ENCODE data around the gene SAT1.

SAT1 gene

DNA sequence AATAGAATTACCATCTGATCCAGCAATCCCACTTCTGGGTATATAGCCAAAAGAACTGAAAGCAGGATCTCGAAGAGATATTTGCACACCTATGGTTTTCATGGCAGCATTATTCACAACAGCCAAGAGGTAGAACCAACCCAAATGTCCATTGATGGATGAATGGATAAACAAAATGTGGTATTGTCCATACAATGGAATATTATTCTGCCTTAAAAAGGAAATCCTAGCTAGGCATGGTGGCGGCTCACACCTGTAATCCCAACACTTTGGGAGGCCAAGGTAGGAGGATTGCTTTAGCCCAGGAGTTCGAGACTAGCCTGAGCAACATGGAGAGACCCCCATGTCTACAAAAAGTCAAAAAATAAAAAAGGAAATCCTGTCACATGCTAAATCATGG, 27.3 kb downstream of the SAT1 start:
- no peak for DNase-seq (ENCODE audit: low read depth in 2 of 2)

DNA sequence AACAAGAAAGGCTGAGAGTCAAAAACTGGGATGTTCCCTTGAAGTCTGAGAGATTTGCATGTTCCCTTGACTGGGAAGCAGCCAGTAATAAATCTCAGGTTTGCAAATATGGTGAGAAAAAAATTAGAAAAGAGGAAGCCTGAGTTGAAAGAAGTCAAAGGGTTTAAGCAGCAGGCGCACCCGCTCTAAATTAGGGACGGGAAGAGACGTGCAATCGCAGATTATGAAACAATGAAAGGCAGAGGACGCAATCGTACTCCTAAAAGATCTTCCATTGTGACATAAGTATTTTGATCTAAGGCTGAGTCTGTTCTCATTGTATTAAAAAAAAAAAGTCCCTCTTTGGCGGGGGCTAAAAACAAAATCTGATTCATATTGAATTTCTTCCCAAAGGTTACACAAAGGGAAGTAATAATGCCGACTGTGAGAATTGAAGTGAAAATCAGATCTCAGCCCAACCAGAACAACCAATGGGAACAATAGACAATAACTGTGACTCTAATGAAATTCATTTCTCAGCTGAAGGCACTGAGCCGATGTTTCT, 28.2 kb downstream of the SAT1 start:
- DNase-seq (ENCODE audit: low read depth in 2 of 2) = no peak

DNA sequence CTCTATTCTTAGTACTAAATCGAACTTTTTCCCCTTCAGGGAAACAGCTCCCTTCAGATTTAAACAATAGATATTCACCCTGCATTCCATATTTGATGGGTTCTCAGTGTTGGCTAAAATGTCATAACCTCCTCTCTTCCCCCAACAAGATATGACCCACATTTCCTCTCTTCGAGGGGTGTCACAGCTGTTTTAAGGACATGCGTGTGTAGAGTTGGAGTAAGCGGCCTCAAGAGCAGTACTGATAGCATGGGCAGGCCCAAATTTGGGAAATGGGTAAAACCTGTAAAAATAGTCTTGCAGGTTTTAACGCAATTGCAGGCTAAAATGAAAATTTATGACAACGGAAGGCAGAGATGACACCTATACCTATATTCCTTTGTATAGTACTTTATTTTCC, 28.7 kb downstream of the SAT1 start:
- no peak for DNase-seq (ENCODE audit: low read depth in 2 of 2)

DNA sequence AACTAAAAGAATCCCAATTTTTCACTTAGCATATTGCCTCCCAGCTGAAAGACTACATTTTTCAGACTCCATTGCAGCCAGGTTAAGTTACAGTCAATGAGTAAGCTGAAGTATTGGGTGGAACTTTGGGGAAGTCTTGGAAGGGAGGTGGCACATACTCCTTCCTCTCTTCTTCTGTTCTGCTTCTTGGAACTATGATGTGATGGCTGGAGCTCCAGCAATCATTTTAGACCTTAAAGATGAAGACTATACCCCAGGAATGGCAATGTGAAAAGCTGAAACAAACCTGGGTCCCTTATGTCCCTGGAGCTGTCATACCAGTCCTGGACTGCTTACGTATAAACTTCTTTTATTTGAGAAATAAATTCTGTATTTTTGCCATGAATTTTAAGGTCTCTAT, 30.8 kb downstream of the SAT1 start:
- DNase-seq (ENCODE audit: low read depth in 2 of 2) = no peak

DNA sequence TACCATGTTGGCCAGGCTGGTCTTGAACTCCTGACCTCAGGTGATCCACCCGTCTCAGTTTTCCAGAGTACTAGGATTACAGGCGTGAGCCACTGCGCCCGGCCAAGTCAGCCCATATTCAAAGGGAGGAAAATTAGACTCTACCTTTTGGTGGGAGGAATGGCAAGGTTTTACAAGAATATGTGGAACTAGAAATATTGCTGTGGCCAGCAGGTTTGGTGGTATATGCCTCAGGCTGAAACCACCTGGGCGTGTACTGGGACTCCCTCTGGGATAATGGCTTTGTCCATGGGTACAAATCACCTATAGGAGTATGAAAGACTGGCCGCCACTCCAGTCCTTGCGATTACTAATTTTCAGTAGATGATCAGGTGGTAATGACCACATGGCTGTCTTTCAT, 32.4 kb downstream of the SAT1 start:
- no peak for DNase-seq (ENCODE audit: low read depth in 2 of 2)

DNA sequence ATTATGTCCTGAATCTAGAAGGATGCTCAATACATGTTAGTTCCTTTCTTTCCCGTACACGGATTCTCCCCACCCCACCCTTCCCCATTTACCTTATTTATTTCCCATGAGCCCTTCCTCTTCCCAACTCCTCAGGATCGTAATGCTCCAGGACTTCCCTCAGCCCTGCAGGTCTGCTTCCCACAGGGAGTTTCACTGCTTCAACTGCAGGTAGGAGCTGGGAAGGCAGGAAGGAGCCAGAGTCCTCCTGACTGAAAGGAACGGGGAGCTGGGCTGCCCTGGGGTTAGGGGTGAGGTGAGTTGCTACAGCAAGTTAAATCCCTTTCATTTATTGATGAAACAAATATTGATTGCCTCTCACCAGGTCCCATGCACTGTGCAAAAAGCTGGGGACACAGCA, 33.2 kb downstream of the SAT1 start:
- DNase-seq (ENCODE audit: low read depth in 2 of 2) = no peak

DNA sequence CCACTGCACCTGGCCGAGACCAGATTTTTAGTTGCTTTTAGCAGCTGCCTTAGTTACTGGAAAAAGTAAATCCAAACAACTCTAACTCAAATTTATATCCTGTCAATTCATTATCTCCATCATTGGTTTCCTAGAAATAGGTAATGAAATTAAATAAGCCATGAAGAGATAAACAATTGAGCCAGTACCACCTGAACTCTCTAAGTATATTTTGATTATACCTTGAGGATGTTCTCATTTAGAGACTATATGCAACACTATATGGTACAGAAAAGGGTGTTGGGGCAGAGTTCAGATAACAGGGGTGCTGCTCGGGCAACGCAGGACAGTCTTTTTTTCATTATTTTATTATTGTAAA, 35.0 kb downstream of the SAT1 start:
- no peak for DNase-seq (ENCODE audit: low read depth in 2 of 2)

DNA sequence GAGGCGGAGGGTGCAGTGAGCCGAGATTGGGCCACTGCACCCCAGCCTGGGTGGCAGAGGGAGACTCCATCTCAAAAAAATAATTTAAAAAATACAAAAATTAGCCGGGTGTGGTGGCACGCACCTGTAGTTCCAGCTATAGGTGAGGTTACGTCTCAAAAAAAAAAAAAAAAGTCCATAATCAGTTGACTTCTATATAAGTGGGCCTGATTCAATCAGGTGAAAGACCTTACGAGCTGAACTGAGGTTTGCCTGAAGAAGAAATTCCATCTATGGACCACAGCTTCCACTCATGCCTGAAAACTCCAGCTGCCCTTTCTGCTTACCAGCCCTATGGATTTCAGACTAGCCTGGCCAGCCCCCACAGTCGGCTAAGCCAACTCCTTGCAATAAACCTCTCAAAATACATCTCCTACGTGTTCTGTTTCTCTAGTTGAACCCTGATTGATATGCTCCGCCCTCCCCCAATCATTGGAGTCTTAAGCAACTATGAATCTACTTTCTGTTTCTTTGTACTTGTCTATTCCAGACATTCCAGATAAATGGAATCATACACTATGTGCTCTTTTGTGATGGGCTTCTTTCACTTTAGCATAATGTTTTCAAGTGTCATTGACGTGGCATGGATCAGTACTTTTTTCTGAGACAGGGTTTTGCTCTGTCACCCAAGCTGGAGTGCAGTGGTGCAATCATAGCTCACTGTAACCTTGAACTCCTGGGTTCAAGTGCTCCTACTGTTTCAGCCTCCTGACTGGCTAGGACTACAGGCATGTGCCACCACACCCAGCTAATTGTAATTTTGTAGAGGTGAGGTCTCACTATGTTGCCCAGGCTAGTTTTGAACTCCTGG, 36.6 kb downstream of the SAT1 start:
- DNase-seq (ENCODE audit: low read depth in 2 of 2) = no peak

DNA sequence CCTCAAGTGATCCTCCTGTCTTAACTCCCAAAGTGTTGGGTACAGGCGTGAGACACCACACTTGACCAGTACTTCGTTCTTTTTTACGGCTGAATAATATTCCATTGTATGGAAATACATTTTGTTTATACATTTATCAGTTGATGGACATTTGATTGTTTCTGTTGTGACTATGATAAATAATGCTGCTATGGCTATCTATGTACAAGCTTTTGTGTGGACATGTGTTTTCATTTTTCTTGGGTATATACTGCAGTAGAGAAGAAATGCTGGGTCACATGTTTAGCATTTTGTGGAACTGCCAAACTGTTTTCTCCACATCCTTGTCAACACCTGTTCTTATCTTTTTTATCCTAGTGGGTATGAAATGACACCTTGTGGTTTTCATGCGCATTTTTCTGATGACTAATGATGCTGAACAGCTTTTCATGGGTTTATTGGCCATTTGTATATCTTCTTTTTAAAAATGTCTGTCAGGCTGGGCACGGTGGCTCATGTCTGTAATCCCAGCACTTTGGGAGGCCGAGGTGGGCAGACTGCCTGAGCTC, 37.3 kb downstream of the SAT1 start:
- no peak for DNase-seq (ENCODE audit: low read depth in 2 of 2)

DNA sequence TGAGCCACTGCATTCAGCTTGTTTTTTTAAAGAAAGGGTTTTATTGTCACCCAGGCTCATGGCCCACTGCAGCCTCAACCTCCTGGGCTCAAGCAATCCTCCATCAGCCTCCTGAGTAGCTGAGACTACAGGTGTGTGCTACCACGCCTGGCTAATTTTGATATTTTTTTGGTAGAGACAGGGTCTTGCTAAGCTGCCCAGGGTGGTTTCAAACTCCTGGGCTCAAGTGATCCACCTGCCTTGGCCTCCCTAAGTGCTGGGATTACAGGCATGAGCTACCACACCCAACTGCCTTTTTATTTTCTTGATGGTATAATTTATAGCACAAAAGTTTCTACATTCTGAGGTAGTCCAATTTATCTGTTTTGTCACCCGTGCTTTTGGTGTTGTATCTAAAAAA, 38.9 kb downstream of the SAT1 start:
- DNase-seq (ENCODE audit: low read depth in 2 of 2) = no peak

DNA sequence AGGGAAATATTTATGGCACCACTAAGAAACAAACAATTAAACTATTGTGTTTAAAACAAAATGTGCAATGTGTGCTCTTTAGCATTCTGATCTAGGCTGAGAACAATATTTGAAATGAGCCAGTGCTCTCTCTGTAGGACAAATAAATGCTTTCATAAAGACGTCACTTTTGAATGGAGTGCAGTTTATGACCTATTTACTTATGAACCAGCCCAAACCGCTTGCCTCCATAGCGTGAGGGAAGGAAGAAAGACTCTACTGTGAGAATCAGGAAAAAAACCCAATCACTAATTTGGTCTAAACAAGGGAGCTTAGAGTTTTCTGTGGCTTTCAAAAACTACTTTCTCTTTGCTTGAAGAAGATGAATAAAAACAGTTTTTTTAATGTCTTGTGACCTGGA, 39.4 kb downstream of the SAT1 start:
- no peak for DNase-seq (ENCODE audit: low read depth in 2 of 2)

DNA sequence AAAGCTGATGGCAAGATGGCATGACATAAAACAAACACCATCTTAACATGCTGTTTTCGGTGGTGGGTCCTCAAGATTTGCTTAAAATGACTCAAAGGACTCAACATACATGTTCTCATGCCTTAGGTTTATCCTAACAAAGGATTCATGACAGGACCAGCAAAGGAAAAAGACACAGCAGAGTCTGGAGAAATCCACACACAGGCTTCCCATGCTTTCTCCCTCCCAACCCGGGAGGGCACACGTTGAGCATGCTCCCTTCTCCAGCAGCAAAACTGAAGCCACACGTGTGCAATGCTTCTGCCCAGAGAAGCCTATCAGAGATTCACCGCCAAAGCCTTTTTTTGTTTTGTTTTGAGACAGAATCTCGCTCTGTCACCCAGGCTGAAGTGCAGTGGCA, 39.9 kb downstream of the SAT1 start:
- DNase-seq (ENCODE audit: low read depth in 2 of 2) = no peak

DNA sequence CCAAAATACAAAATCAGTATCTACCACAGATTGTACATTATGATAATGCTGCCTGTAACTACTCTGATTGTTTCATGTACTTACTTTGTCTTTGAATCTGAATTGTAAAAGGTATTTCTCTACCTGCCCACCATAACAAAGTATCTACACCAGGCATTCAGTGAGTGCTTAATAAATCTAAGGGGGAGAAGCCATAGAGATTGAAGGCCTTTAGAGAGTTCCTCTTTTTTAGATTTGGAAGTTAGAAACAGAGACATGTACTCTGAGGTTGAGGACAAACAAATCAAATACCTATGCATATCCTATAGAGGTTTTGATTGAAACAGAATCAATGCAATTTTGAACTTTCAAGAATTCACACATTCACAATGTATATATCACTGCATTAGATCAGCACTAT, 42.7 kb downstream of the SAT1 start:
- DNase-seq (ENCODE audit: low read depth in 2 of 2) = no peak

DNA sequence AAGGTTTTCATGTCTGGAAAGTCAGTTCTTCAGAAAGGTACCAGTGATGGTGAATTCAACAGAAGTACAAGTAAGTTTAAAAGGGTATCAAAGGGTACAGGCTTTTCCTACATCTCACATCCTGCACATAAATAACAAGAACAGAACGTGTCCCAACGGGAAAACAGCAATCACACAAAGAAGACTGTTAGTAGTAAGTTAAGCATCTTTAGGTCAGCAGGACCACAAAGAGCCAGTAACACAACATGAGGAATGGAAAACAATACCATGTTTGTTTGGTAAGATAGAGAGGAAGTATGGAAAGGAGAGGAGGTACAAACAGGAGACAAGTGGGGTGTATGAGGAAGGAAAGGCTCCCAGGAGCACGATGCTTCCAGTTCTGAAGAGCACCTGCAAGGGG, 43.2 kb downstream of the SAT1 start:
- no peak for DNase-seq (ENCODE audit: low read depth in 2 of 2)

DNA sequence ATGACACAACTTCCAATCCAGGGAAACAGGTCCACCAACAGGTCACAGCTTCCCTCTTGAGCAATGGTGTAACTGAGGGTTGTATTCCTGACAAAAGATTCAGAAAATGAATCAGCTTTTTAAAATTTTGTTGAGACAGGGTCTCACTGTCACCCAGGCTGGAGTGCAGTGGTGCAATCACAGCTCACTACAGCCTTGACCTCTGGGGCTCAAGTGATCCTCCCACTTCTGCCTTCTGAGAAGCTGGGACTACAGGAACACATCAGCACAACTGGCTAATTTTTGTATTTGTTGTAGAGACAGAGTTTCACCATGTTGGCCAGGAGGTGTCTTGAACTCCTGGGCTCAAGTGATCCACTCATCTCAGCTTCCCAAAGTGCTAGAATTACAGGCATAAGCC, 43.7 kb downstream of the SAT1 start:
- no peak for DNase-seq (ENCODE audit: low read depth in 2 of 2)

DNA sequence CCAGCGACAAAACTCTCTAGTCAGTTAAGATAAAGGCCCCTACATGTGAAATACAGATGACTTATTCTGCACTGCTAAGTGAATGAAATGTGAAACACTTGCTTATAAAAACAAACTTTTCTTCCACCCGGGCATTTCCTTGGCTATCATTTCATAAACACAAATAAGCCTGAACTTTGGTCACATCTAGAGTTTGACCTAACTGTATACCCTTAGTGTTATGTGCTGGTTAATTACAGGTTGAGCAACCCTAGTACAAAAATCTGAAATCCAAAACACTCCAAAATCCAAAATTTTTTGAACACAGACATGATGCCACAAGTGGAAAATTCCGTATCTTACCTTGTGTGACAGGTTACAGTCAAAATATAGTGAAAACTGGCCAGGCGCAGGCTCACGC, 45.9 kb downstream of the SAT1 start:
- DNase-seq (ENCODE audit: low read depth in 2 of 2) = no peak

DNA sequence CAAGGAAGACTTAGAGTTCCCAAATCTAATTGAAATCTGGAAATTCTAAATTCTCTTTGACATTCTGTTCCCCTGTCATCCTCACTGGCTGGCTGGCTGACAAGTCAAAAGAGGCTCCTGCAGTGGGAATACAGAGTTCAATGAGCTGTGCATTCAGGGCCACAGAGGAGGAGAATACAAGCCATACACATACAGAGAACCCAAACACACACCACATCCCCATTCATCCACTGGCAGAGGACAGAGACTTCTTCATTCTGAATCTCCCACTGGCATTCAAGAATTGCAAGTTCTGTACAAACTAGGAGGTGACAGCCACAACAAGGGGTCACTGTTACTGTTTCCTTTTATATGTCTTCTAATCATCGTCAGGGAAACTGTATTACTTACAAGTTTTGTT, 49.7 kb downstream of the SAT1 start:
- no peak for DNase-seq (ENCODE audit: low read depth in 2 of 2)

Data from stimulated activated CD8-positive, alpha-beta memory T cell treated with anti-CD3 and anti-CD28 coated beads, Interleukin-15, amount 100 ng/mL, for 48 hours (primary cell).